Ramos (cell line): ENCODE measurements around the gene GABRR1.

Experiments used
- in situ Hi-C: fragments of 300-500 bp; cut with MboI; formaldehyde crosslinking; loops from one replicate; pipeline ENCODE4 v1.14.3; 2022; ENCODE audit warnings: low sequenced_read_pairs; ENCODE audit not compliant: unreplicated experiment

GABRR1 gene

GRCh38 chr6:89162047-89162371 lies 55.1 kb downstream of the GABRR1 start:
- in situ Hi-C loops: no loop called here

- in situ Hi-C loops: no loop called here
Observed at GRCh38 chr6:89161326-89162046, 55.7 kb downstream of the GABRR1 start.

DNA sequence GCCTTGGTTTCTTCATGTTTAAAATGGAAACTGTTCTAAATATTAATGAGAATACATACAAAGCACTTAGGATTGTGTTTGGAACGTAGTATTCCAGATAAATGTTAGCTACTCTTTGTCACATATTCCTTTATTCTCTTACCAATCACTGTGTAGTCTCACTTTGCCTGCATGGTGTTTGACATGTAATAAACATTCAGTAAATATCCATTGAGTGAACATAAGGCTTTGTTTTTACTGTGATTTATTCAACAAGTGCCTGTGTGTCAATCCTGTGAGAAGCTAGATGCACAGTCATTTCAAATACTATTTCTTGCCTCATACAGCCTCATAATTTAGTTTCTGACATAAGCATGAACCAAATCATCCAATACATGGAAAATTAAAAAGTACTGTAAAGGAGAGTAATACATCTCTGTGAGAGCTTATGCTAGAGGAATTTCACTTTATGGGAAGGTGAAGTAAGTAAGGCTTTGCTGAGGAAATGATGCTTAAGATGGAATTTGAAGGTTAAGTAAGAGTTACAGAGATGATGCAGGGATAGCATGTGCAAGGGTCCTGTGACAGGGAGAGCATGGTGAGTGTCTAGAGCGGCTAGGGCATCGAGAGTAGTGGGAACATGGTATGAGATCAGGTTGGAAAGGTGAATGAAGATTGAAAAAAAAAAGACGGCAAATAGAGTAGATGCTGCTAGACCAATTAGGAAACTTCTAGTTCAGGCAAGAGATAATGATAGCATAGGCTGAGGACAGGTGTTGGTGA lies 56.6 kb downstream of the GABRR1 start:
- in situ Hi-C loops: no loop called here

DNA sequence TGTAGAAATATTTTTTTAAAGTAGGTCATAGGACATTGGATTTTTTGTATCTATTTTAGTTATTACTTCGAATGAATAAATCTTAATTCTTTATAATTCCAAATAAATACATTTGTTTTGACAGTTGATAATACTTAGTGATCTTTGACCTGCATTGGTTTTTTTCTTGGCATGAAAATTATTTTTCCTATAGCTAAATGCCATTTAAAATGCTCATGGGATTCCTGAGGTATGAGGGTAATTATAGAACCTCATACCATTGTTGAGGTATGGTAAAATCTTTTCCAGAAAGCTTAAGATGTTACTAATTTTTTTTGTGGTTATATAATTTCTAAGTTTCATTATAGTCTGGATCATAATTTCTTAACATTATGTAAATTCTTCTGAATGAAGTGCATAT lies 63.0 kb downstream of the GABRR1 start:
- in situ Hi-C loops: no loop called here

- in situ Hi-C loops: no loop called here
Observed at GRCh38 chr6:89148016-89148750, 69.0 kb downstream of the GABRR1 start.

- in situ Hi-C loops: no loop called here
Observed at GRCh38 chr6:89146718-89147700, 70.1 kb downstream of the GABRR1 start.

DNA sequence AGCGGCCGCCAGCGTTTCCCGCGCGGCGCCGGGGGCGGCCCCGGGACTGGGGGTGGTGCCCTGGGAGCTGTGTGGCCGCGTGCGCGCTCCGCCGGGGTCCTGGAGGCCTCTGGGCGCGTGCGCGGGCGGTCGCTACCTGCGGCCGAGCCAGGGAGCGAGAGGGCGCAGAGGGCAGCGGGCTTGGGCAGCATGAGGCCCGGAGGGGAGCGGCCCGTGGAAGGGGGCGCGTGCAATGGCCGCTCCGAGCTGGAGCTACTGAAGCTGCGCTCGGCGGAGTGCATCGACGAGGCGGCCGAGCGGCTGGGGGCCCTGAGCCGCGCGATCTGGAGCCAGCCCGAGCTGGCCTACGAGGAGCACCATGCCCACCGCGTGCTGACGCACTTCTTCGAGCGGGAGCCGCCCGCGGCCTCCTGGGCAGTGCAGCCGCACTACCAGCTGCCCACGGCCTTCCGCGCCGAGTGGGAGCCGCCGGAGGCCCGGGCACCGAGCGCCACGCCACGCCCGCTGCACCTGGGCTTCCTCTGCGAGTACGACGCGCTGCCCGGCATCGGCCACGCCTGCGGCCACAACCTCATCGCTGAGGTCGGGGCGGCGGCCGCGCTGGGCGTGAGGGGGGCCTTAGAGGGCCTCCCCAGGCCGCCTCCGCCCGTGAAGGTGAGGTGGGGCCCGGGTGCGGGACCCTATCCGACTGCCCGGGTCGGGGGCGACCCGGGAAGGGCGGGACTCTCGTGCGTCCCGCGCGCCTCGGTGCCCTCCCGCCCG lies 71.0 kb downstream of the GABRR1 start, which contains the start of gene PM20D2:
TSS of gene PM20D2 (plus strand) at position 100 of the 762 bp plus-strand sequence. CDS start at position 190, 90 bp downstream.
- in situ Hi-C loops: no loop called here

GRCh38 chr6:89145091-89145955 lies 71.8 kb downstream of the GABRR1 start:
- in situ Hi-C loops: no loop called here

DNA sequence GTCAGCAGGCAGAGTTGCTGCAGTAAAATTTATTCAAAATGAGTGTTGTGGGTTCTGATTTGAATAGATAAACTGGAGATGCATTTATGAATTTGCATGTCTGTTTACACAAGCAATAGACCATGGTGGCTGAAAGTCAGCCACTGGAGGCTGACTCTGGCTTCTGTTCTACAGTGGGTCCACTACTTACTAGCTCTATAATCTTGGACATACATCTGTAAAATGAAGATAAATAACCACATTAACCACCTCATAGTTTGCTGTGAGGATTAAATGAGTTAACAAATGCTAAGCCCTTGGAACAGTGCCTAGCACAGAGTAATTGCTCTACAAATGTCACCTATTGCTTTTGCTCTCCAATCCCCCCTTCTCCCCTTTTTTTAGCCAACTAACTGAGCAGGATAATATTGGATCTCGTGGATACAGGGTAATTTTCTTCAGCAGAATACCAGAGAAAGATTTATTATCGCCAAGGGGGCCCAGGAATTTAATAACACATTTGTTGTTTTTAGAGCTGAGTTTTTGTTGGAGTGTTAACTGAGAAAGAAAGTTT lies 72.7 kb downstream of the GABRR1 start:
- in situ Hi-C loops: no loop called here

DNA sequence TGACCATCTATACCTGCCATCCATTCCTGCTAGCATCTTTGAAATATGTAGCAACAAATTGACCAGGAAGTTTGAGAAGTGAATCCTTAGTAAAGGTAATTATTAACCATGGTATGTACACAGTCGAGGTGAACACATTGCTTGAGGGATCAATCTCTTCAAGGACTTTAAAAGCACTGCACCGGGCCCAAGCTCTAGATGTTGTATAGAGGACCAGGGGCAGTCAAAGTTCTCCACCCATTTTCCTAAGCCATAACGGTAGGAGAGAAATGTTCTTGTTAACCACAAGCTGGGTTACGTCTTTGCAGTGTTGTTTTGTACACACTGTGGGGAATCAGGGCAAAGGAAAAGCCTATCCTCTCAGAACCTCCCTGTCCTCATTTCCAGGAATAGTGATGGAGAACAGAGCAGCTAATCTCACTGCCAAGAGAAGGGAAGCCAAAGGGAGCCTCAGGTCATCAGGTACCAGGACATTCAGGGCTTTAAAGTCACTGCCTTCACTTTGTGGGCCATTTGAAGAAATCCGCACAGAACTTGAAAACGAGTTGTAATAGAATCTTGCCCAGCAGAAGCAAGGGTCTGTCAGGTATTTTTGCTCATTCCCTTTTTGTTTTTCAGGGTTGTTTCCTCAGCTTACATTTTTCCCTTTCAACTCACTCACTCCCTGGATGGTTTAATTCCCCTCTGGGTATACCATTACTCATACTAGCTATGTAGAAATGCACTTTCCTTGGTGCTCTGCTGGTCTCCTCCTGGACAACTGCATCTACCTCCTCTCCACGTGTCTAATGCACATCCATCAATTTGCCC lies 76.6 kb downstream of the GABRR1 start:
- in situ Hi-C loops: no loop called here

DNA sequence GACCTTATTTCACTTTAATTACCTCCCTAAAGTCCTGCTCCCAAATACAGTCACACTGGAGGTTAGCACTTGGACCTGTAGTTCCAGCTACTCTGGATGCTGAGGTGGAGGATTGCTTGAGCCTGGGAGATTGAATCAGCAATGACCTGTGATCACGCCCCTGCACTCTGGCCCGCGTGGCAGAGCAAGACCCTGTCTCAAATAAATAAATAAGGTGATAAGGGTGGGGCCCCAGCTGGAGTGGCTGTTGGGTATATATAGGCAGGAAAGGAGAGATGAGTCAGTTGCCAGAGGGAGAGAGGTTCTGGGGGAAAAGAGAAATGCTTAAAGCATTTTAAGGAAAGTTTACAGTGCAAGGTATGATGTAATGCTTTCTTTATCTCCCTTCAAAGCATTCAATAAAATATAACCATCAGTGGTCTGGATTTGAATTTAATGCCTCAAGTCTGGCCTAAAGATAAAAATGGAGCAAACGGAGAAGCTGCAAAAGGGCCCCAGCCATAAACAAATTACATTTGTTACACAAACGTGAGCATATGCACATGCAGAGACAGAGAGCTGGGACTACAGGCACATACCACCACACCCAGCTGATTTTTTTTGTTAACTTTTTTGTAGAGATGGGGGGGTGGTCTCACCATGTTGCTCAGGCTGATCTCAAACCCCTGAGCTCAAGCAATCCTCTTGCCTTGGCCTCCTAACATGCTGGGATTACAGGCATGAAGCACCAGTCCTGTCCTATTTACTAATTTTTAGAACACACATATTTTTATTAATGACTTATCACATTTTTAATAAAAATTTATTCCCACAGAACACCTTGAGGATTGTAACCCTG lies 77.4 kb downstream of the GABRR1 start:
- in situ Hi-C loops: no loop called here

DNA sequence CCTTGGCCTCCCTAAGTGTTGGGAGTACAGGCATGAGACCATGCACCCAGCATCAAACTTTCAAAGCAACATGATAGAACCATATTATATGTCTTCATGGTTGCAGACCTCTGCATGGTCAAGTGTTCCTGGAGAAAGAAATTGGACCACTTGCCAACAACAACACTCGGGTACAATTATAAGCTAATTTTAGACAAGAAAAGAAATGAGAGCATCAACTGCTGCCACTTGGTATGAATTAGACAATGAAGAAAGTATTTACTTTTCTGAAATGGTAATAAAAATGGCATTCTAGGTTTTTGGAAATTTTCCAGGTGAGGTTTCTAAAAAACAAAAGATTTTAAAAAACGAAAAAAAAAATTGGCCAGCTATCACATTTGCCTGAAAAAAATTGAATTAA lies 79.0 kb downstream of the GABRR1 start:
- in situ Hi-C loops: no loop called here

- in situ Hi-C loops: no loop called here
Observed at GRCh38 chr6:89134723-89135122, 82.4 kb downstream of the GABRR1 start.

- in situ Hi-C loops: no loop called here
Observed at GRCh38 chr6:89133981-89134380, 83.2 kb downstream of the GABRR1 start.

- in situ Hi-C loops: no loop called here
Observed at GRCh38 chr6:89132057-89132456, 85.1 kb downstream of the GABRR1 start.

- in situ Hi-C loops: no loop called here
Observed at GRCh38 chr6:89131599-89131998, 85.6 kb downstream of the GABRR1 start.
